Left ventricle myocardium inferior (tissue), 1 donor: ENCODE data around the gene SUN2. TPM values are rescaled to one million over a fixed set of nuclear protein-coding genes. Genes with fewer than 3 reads are reported as not detected.

Experiments
- DNase-seq: peaks from one replicate; pipeline ENCODE4 v3.0.0-alpha.2; 2020
- H3K27ac ChIP-seq: fragments of 200-600 bp; replicated peaks from 2 replicates; pipeline ENCODE4 v1.8.0; 2021
- H3K27me3 ChIP-seq: fragments of 200-600 bp; 2 replicates; pipeline ENCODE4 v1.8.0; 2021; ENCODE audit warnings: low read depth
- H3K36me3 ChIP-seq: fragments of 200-600 bp; 2 replicates; pipeline ENCODE4 v1.8.0; 2021
- H3K4me1 ChIP-seq: fragments of 200-600 bp; 2 replicates; pipeline ENCODE4 v1.8.0; 2021
- H3K4me3 ChIP-seq: fragments of 200-600 bp; 2 replicates; pipeline ENCODE4 v1.8.0; 2021; ENCODE audit warnings: mild to moderate bottlenecking, moderate library complexity
- H3K9me3 ChIP-seq: fragments of 200-600 bp; replicated peaks from 2 replicates; pipeline ENCODE4 v1.8.0; 2021
- intact Hi-C: fragments of 100-400 bp; cut with micrococcal nuclease; formaldehyde crosslinking; loops from one replicate; pipeline ENCODE4 v1.11.0; 2022
- total RNA-seq: library from RNA; stranded (reverse); fragmentation: NEBNext Ultra II Directional; extraction: Animal tissue kit (Norgen Biotek cat#: 25700); gene quantifications from one replicate; pipeline ENCODE4 v1.2.1, GENCODE V29; 2021
- TF ChIP-seq, protein P1 (sequence below): fragments of 200-600 bp; IDR thresholded peaks from 2 replicates; pipeline ENCODE4 v1.8.0; 2021; ENCODE audit warnings: antibody characterized with exemption, mild to moderate bottlenecking, borderline replicate concordance
- donor health status: DM: no; HTN: yes; CAD: no; lungs with severe emphysema.

The SUN2 gene
- total RNA-seq, 1 donor from 2014 or later: 116 TPM

DNA sequence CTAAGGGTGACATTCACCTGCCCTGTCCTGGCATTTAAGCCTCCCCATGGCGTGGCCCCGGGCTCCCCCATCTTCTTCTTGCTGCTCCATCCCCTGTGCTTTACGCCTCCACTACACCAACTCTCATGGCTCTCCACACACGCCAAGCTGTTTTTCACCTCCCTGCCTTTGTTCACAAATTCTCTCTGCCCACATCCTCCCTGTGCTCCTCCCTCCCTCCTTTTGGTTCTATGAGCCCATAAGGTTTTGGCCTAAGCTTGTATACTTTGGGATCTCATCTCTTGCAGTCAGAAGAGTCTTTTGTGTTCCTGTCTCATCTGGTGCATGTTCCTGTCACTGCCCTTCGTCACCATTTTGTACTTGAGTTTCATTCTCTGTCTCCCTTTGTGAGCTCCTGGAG lies 42.7 kb upstream of the SUN2 start:
- H3K27me3 ChIP-seq: no peaks in the 10 kb centered on the region
- H3K4me1 ChIP-seq: peaks cover 17% of the 10 kb centered on the region
- no peak overlapping the region for H3K4me3 ChIP-seq
- TF ChIP-seq, protein P1, sequence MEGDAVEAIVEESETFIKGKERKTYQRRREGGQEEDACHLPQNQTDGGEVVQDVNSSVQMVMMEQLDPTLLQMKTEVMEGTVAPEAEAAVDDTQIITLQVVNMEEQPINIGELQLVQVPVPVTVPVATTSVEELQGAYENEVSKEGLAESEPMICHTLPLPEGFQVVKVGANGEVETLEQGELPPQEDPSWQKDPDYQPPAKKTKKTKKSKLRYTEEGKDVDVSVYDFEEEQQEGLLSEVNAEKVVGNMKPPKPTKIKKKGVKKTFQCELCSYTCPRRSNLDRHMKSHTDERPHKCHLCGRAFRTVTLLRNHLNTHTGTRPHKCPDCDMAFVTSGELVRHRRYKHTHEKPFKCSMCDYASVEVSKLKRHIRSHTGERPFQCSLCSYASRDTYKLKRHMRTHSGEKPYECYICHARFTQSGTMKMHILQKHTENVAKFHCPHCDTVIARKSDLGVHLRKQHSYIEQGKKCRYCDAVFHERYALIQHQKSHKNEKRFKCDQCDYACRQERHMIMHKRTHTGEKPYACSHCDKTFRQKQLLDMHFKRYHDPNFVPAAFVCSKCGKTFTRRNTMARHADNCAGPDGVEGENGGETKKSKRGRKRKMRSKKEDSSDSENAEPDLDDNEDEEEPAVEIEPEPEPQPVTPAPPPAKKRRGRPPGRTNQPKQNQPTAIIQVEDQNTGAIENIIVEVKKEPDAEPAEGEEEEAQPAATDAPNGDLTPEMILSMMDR: no peak
- H3K36me3 ChIP-seq: no peaks in the 10 kb centered on the region
- H3K27ac ChIP-seq: no peak overlapping the region
- DNase-seq: no peak
- H3K9me3 ChIP-seq: peaks cover 5% of the 10 kb centered on the region
- intact Hi-C loops: no loop called here

GRCh38 chr22:38796262-38796957 lies 40.6 kb upstream of the SUN2 start:
- DNase-seq: no peak
- no peaks in the 10 kb centered on the region for H3K36me3 ChIP-seq
- H3K4me3 ChIP-seq: no peak overlapping the region
- peaks cover 21% of the 10 kb centered on the region for H3K4me1 ChIP-seq
- no peaks in the 10 kb centered on the region for H3K27me3 ChIP-seq
- H3K9me3 ChIP-seq: peaks cover 5% of the 10 kb centered on the region
- intact Hi-C loops: no loop called here
- TF ChIP-seq, protein P1: no peak
- H3K27ac ChIP-seq: no peak overlapping the region

- Histone ChIP-seq H3K4me3 (no peak overlapping the region), H3K27ac (no peak overlapping the region), H3K36me3 (peaks cover 2% of the 10 kb centered on the region), H3K27me3 (no peaks in the 10 kb centered on the region), H3K9me3 (peaks cover 5% of the 10 kb centered on the region), H3K4me1 (peaks cover 21% of the 10 kb centered on the region)
- intact Hi-C loops: no loop called here
- TF ChIP-seq, protein P1: no peak
- no peak for DNase-seq
Observed at GRCh38 chr22:38795569-38795968, 39.8 kb upstream of the SUN2 start.

DNA sequence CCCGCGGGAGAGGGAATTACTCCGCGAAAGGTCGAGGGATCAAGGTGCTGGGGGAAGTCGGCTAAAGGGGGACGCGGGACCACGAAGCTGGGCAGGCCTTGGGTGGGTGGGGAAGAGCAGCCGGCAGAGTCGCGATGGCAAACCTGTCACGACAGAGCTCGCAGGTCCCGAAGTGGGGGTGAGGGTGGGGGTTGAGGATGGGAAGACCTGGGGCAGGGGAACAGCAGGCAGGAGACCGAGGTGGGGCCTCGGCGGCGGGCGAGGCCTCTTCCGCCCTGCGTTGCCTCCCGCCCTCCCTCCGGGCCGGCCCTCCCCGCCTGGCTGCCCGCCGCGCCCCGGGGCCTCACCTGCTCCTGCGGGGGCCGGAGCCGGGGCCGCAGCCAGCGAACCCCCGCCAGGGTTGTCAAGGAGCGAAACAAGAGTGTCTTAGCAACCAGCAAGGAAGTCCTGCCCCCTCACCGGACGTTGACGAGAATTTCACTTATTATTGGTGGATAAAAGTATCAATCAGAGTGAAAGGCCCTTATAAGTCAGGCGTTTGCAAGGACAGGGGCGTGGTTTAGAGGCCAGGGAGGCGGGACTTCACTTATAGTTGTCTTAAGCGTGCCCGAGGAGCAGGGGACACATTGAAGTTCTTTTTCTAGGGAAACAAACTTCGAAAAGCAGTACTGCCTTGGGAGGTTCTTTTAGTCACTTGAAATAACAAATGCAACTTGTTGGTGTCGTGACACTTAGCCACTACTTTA lies 38.1 kb upstream of the SUN2 start, which contains the start of gene DNAL4:
DNAL4 (minus strand) TSS at position 423 of the 746 bp plus-strand sequence. CDS start 11,412 bp downstream, outside the sequence.
- intact Hi-C loops: no loop called here
- peak within 1 kb of the TSS; percentile 92 for H3K27ac ChIP-seq
- no peaks in the 10 kb centered on the region for H3K27me3 ChIP-seq
- TF ChIP-seq, protein P1: no peak
- peaks cover 12% of the 10 kb centered on the region for H3K36me3 ChIP-seq
- peak; percentile 95 for DNase-seq
- H3K4me1 ChIP-seq: peaks cover 29% of the 10 kb centered on the region
- H3K9me3 ChIP-seq: no peaks in the 10 kb centered on the region
- peak within 1 kb of the TSS; percentile 90 for H3K4me3 ChIP-seq

DNA sequence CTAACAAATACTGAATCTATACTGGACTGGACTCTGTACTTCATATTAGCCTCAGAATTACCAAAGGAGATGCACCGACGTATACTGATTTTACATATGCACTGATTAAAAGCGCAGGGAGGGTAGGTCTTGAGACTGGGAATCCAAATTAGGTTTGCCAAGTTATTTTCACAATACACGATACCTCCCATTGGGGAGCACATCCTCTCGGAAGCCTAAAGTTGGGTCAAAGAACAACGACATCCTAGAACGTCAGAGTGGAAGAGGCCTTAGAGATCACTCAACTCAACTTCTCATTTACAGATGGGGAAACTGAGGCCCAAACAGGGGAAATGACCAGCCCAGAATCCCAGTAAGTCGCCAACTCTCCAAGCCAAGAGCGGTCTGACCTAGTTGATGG lies 37.5 kb upstream of the SUN2 start:
- Histone ChIP-seq H3K36me3 (peaks cover 12% of the 10 kb centered on the region), H3K27me3 (no peaks in the 10 kb centered on the region), H3K4me1 (peaks cover 35% of the 10 kb centered on the region), H3K9me3 (no peaks in the 10 kb centered on the region), H3K27ac (peak overlapping the region; percentile 92), H3K4me3 (peak overlapping the region; percentile 90)
- TF ChIP-seq, protein P1: no peak
- intact Hi-C loops: no loop called here
- no peak for DNase-seq
